HG02623 (cell line): Measurements from ENCODE around the gene TEX52.

Source experiments
- ATAC-seq: cut with Tn5 transposase; IDR thresholded peaks from one replicate; pipeline ENCODE4 v1.9.1; 2021; ENCODE audit warnings: moderate library complexity; ENCODE audit not compliant: unreplicated experiment

TEX52 gene

DNA sequence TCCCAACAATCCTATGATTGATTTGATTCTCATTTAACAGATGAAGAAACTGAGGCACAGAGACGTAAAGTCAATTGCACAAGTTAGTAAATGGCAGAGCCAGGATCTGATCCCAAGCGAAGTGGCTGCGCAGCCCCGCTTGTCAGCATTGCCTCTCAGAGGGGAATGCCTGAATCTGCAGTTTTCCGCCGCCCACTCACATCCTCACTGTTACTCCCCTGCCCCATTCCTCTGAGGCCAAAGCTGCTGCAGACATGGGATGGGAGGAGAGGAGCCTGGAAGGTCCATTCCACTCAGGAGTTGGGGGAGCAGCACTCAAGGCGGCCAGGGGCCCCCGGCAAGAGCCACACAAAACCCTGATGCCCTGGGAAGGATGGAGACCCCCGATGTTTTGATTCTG is 23.0 kb downstream of the TEX52 start:
- ATAC-seq, result no peak

DNA sequence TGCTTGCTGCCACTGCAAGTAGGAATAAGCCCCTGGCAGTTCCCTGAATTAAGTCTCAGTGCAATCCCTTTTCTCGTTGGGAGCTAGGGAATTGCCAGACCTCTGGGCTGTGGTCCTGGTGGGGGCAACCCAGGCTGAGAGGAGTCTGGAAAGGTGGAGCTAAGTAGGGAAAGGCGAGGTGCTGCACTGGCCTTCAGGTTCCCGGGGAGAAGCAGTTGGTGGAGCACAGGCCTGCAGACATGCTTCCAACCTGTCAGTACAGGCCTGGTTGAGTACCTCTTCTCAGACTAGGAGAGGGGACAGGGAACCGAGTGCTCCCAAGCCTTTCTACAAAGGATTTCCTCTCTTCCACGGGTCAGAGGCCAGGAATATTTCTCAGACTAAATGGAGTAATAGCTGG is 23.5 kb downstream of the TEX52 start:
- no peak for ATAC-seq

DNA sequence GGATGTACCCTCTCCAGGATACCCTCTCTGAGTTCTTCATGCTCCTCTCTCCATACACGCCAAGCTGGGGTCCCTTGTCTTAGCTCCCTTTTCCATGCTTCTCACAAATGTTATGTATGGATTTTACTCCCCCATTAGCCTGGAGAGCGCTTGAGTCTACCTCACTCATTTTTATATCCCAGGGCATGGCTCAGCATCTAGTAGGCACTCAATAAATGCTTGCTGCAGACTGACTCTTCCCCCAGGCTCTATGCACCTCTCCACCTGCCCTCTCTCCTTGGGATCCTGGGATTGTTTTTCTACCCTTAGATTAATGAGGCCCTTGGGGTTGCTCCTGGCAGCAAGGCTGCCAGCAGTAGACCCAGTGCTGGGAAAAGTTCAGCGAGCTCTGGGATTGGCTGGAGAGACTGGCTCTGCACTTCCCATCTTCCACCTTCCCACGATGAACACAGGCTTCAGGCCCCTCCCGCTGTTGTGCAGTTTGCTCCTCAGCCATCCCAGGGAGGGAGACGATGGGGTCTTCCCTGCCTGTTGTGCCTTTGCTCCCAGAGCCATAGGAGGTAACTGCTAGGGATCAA is 24.2 kb downstream of the TEX52 start:
- no peak for ATAC-seq

DNA sequence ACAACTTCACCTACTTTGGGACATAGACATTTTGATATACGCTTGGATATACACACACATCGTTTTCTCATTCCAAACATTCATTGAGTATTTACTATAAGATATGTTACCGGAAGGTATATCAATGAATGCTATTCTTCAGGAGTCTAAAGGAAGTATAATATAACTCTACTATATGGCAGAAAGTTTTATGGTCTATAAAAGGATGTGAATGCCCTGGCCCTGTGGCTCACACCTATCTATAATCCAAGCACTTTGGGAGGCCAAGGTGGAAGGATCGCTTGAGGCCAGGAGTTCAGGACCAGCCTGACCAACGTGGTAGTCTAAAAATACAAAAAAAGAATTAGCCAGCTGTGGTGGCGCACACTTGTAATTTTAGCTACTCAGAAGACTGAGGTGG is 27.6 kb downstream of the TEX52 start:
- ATAC-seq, result no peak

DNA sequence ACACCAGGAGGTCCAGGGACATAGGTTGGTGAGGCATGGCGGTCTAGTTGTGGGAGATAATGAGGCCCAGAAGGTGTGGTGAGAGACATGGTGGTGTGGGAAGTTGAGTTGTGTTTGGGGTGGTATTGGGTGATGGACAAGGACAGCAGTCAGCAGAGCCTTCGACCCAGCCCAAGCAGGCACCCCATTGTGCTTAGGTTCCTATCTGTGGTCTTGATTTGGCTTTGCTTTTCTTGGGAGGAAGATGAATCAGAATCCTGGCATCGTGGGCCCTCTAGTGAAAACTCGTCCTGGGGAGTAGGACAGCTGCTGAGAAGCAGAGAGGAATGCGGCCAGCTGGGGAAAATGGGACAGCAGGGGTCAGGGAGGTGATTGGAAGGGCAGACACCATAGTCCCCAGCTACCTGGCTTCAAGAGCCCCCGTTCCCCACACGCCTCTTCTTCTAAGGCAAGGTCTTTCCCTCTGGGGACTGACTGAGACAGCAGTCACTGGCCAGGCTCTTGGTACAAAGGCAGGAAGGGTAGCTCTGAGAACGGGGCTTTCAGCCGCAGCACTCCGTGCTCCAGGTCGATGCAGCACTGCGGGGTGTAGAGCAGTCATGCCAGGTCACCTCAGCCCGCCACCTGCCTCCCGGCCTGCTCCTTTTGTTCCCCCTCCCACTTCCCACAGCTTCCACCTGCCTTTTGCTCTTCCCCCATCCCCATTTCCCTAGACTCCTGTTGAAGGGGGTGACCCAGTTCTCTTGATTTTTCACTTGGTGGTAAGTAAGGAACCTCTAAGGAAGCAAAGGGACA is 29.9 kb downstream of the TEX52 start:
- ATAC-seq, result no peak

DNA sequence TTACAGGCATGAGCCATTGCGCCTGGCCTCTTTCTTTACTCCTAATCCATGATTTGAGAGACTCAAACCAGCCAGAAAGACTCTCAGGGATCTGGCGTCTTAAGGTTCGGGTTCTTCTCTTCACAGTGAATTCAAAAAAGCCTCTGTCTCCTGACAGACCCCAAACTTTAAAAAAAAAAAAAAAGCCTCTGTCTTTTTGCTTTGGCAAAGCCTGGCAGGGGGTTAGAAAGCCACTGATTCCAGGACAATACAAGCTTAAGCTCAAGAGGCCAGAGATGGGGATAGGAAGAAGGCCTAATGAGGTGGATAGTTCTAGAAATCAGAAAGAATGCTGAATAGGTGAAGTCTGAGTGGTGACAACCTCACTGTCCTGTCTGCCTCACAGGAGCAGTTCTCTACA is 30.8 kb downstream of the TEX52 start:
- no peak for ATAC-seq

DNA sequence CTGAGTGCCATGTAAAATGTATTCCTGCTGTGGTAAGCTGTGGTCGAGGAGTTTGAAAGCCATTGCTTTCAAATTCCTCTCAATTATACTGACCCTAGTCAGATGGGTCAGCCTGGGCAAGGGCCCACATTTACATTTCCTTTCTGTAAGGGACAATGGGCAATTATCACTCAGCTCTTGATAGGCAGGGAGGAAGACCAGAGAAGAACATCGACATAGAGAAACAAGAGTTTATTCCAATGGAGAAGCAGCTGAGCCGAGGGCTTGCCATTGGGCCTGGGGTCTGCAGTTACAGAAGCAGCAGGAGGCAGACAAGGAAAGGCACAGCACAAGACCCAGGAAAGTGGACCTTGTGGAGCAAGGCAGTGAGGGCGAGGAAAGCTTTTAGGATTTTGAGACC is 31.7 kb downstream of the TEX52 start:
- no peak for ATAC-seq

DNA sequence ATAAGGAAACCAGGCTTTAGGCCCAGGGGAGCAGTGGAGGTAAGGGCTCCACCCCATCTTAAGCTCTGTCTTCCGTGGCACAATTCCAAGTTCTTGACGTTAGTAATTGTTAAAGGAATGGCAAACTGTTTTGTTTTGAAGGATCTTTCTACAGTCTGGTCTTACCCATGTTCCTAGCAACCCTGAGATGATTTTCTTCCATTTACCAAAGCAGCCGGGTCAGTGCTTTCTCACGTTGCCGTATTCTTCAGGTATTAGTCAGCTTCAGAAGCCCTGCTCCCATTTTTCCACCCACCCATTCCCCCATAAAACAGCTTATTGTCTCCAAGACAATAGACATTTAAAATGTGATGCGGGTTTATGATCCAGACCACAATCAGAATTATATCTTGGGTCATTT is 32.3 kb downstream of the TEX52 start:
- no peak for ATAC-seq

DNA sequence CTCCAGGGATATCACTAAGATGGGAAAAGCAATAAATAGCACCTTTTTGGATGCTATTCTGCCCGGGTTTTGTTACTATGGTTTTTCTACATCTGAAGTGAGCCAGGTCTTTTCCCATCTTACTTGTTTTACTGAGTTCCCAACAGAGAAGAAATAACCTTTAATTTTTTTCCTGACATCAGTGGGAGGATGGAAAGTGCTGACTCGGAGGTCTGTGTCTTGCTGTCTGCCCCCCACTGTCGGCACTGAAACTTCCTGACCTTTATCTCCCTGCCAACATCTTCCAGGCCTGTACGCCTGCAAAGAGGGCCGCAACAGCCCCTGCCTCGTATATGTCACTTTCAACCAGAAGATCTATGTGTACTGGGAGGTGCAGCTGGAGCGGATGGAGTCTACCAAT is 33.4 kb downstream of the TEX52 start:
- ATAC-seq, result no peak

DNA sequence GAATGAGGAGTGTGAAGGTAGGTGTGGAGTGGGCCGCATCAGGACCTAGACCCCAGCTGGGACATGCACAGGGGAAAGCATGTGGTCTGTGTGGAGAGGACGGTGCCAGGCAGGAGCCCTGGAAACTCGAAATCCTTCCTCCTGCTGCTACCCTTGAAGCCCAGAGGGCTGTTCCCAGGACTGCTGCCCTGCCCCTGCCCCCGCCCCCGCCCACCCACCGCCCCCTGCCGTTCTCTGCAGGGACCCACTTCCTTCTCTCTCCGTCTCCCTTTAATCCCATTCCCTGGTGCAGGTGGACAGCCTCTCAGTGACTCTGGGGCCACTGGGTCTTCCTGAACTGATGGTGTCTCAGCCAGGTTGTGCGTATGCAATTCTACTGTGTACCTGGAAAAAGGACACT is 36.4 kb downstream of the TEX52 start:
- no peak for ATAC-seq

DNA sequence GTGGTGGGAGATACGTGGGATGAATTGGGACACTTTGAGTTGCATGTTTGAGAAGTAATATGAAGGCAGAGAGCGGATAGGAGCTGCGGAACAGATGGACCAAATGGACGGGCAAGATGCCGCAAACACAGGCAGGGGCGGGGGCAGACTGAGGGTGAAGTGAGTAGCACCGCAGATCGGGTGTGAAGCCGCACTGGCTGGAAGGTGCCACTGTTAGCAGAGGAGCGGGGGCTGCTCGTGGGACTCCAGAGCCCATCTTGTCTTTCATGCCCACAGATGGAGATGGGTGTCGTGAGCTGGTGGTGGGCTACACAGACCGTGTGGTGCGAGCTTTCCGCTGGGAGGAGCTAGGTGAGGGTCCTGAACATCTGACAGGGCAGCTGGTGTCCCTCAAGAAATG is 37.0 kb downstream of the TEX52 start:
- ATAC-seq, result no peak

DNA sequence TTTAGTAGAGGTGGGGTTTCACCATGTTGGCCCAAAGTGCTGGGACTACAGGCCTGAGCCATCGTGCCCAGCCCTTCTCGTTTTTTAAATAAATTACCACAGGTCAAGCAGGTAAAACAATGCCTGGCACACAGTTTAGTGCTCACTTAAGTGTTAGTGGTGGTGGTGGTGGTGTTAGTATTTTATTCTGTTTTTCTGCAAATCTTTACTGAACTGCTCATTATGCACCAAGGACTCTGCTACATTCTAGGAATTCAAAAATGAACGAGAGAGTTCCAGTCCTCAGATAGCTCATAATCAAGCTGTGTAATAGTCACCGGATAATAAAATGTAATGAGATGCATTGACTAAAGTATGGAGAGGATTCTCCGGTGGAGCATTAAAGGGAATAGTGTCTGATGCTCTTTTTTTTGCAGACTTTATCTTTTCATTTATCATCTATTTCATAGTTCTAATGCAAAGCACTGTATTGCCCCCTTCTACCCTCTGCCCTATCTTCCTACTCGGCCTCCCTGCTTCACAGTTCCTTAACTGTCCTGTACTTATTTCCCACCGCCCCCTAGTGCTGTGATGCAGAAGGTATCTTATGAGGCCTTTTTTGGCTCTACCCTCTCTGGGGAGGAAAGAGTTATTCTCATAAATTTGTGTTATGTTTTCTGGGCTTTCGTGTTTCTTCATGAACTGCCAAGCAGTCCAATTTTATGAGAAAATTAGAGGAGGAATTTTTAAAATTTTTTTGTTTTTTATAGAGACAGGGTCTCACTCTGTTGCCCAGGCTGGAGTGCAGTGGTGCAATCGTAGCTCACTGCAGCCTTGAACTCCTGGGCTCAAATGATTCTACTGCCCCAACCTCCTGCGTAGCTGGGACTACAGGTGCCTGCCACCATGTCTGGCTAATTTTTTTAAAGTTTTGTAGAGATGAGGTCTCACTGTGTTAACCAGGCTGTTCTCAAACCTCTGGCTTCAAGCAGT is 43.3 kb downstream of the TEX52 start:
- no peak for ATAC-seq

DNA sequence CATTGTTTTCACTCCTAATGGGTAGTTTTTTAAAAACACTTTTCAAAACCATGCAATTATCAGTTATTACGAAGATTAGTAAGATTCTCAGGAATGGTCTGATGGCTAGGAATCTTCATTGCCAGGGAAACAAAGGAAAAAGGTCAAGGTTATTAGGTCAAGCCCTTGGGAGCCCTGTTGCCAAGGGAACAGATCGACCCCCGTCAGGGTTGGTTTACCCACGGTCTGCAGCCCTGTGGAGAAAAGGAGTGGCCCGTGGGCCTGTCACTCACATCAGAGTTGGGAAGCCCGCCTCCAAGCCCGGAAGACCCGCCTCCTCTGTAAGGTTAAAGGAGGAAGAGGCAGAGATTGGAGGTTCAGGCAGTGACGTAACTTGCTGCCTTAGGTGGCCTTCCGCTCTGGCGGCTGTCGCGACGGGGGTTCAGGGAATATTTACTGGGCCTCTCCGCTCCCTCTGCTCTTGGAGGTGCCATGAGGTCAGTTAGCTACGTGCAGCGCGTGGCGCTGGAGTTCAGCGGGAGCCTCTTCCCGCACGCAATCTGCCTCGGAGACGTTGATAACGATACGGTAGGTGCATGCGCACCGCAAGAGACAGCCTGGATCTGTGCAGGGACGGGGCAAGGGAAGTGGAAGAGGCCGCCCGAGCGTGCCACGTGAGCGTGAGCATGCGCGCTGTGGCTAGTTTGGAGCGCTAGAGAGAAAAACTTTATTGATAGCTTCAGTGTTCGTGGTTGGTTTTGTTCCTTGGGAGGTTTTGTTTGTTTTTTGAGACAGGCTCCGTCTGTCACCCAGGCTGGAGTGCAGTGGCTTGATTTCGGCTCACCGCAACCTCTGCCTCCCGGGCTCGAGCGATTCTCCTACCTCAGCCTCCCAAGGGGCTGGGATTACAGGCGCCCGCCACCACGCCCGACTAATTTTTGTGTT is 44.3 kb downstream of the TEX52 start, which contains the start of gene ITFG2:
Gene ITFG2, plus strand, starts transcription at position 379 of the 924 bp plus-strand sequence. Its CDS starts 93 bp downstream, at position 472.
- ATAC-seq, result peak; percentile 95

DNA sequence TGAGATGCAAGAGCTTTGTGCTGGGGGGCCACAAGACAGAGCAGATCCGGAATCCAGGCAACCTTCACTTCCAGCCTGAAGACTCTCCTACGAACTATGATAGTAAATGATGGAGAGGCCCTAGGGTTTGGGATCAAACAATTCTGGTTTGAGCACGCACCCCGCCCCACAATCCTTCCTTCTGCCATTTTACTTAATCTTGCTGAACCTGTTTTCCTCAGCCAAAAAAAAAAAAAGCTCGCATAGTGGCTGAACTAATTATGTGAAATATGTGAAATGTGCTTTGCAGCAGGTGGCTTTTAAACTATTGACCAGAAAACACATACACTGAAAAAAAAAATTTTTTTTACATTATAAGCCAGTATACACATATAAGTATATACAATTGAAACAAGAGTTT is 45.0 kb downstream of the TEX52 start:
- ATAC-seq, result no peak

DNA sequence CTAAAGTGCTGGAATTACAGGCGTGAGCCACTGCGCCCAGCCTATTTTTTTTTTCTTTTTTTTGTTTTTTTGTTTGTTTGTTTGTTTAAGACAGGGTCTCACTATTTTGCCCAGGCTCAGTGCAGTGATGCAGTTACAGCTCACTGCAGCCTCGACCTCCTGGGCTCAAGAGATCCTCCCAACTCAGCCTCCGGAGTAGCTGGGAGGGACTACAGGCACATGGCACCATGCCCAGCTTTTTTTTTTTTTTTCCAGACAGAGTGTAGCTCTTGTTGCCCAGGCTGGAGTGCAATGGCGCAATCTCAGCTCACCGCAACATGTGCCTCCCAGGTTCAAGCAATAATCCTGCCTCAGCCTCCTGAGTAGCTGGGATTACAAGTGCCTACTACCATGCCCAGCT is 50.1 kb downstream of the TEX52 start:
- ATAC-seq, result no peak

DNA sequence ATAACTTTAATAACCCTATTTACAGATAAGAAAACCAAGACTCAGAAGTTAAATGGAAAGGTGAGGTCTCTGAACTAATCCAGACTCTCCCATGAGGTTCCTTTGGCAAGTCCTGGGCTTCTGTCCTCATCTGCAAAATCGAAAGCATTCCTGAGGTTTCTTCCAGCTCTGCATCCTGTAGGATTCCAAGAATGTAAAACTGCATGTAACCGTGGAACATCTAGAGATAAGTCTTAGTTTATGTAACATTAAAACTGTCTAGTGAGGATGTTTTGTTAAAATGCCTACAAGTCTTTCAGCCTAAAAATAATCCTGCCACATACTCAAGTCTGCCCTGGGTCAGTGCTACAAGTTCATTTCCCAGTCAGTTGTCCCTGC is 51.7 kb downstream of the TEX52 start:
- ATAC-seq, result no peak

DNA sequence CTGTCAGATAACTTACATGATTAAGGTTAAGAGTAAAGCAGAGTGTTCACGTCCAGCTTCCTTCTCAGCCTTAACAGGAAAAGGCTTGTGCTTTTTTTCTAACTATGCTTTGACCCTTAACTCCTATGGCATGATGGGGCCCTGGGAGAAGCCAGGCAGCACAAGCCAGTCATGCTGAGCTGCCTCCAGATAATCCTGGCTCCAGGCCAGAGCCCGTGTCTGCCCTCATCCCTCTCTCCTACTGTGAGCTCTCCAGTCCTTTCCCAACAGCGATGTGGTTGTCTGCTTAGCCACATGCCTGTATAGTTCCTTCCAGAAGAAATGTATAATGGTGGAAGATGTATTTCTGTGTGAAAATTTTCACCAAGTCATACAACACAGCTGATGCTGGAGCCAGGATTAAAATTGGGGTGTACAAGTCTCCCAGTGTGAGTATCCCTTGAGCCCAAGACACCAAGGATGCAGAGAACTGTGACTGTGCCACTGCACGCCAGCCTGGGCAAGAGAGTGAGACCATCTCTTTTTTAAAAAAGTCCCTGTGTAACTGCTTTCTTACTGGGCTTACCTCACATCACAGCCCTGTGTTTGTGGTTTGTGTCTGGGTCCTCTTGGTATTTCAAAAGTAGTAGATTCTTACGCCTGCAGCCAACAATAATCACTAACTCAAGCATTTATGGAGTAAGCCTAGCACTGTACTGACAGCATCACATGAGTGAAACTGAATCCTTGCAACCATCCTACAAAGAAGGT is 52.3 kb downstream of the TEX52 start:
- no peak for ATAC-seq

DNA sequence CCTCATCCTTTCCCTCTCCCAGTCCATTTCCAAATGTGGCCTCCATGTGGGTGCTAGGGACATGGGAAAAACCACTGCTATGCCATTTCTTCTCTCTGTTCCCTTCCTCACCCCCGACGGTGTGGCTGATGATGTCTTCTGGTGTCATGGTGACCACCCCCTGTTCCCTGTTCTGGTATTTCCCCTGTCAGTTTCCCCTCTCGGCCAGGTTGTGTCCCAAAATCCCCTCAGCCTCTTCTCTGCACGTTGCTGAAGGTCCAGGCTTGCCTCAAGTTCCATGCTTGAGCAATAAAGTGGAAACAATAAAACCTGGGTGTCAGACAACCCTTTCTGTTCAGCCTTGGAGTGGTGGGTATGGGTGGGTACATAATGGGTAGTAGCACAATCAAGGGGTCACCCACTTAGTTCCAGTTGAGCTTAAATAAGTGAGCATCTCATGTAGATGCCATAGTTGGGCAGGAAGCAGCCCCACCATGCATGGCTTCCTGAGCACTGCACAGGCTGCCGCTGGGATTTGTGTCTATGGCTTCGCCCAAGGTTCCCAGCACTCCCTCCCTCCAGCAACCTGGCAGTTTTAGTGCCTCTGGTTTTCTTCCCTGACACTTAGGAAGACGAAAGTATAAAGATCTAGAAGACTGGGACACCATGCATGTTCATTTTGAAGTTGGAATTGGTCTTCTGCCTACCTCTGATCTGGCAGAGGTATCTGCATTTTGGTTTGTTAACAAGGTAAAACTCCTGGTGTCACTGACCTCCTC is 53.0 kb downstream of the TEX52 start:
- ATAC-seq, result no peak
